LNCAP (cell line): Measurements from ENCODE around the gene EPN1.

Source experiments
- TF ChIP-seq, protein P1 (sequence below): fragments of 450-650 bp; IDR thresholded peaks from 2 replicates; pipeline ENCODE4 v1.5.1; 2017; ENCODE audit warnings: mild to moderate bottlenecking

The EPN1 gene

DNA sequence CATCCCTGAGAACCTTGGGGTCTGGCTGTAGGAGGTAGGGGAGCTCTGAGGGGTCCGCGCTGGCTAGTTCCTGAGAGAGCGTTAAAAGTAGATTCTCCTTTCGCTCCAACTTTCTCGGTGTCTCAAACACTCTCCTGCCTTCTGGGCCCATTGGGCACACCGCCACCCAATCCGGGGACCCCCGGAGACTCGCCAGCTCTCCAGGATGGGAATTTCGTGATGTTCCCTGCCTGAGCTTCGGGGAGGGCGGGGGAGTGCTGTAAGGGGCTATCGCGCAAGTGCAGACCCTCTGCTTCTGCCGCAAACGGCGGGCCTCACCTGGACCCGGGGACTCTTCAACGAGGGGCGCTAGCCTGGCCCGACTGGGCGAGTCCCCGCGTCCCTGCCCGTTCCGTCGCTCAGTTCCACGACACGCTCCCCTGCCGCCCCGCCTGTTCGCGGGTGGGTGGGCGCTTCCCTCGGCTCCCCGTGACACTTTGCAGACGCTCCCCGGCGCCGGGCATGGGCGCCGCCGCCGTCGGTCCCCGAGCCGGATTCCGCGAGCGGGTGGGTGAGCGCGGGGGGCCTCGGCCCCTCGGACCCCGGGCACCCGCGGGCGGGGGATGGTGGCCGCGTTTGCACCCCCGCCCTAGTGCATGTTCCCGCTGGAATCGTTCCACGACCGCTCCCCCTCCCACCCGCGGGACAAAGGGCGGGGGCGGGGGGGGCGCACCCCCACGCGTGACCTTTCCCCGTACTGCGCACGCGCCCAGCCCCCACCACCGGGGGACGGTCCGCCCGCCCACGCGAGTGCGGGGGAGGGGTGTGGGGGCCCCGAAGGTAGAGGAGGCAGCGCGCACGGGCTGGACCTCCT is 27.1 kb upstream of the EPN1 start, which contains the start of gene CCDC106:
Gene CCDC106 (plus strand): TSS at position 481 of the 853 bp plus-strand sequence. CDS start 835 bp downstream, outside the sequence.
- TF ChIP-seq, protein P1, sequence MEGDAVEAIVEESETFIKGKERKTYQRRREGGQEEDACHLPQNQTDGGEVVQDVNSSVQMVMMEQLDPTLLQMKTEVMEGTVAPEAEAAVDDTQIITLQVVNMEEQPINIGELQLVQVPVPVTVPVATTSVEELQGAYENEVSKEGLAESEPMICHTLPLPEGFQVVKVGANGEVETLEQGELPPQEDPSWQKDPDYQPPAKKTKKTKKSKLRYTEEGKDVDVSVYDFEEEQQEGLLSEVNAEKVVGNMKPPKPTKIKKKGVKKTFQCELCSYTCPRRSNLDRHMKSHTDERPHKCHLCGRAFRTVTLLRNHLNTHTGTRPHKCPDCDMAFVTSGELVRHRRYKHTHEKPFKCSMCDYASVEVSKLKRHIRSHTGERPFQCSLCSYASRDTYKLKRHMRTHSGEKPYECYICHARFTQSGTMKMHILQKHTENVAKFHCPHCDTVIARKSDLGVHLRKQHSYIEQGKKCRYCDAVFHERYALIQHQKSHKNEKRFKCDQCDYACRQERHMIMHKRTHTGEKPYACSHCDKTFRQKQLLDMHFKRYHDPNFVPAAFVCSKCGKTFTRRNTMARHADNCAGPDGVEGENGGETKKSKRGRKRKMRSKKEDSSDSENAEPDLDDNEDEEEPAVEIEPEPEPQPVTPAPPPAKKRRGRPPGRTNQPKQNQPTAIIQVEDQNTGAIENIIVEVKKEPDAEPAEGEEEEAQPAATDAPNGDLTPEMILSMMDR: no peak

DNA sequence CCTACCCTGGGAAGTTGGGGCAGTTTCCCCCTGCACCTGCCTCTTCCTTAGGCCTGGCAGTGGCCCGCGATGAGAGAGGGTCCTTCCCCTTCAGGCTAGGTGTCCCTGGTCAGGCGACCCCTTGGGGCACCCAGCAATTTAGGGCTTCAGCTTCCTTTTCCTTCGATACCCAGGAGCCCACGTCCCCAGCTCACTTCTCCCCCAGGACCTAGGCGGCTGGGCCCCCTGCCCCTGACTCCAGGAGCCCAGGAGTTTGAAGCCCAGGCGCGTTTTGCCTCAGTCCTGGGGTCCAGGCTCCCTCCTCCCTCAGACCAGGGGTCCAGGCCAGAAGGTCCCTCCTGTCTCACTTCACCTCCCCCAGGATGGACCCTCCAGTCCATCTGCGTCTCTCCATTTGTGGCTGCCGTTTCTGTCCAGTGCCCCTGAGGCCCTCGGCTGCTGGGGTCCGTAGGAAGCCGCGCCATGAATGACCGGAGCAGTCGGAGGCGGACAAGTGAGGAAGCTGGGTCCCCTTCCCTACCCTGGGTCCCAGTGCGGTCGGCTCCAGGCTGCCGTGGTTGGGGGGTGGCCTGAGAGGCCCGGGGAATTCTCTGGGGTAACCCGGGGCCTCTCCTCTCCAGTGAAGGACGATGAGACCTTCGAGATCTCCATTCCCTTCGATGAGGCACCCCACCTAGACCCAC is 26.3 kb upstream of the EPN1 start:
- TF ChIP-seq, protein P1: no peak

DNA sequence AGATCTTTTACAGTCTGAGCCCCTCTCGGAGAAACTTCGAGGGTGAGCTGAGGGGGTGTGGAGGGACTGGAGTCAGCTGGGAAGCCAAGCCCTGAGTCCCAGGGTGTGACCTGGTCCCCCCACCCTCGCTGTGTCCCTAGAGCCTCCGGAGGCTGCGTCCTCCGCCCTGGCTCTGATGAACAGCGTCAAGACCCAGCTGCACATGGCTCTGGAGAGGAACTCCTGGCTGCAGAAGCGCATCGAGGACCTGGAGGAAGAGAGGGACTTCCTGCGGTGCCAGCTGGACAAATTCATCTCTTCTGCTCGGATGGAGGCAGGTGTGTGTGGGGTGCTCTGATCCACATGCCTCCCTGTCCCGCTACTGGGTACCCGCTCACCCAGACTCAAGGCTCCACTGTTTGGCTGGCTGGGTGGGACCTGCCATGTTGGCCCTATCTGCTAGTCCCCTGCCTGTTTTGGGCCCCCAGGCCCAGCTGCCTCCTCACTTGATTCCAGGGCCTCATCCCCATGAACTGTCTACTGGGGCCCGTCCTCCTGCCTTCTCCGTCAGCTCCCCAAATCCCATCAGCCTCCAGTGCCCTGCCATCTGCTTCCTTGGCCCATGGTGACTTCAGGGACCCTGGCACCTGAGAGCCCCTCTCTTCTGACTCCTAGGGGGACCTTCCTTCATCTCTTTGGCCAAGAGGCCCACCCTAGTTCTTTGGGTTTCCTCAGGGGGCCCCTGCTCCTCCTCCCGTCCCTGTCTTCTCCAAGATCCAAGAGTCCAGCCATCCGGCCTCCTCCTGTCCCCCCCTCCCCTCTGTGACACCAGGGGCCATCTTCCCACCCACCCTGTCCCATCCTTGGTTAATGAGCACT is 25.5 kb upstream of the EPN1 start:
- TF ChIP-seq, protein P1: no peak

- TF ChIP-seq, protein P1: no peak
These were observed 24.9 kb upstream of the EPN1 start for GRCh38 chr19:55650126-55650557.

- TF ChIP-seq, protein P1: no peak
These were observed 24.3 kb upstream of the EPN1 start for GRCh38 chr19:55650602-55651230.

DNA sequence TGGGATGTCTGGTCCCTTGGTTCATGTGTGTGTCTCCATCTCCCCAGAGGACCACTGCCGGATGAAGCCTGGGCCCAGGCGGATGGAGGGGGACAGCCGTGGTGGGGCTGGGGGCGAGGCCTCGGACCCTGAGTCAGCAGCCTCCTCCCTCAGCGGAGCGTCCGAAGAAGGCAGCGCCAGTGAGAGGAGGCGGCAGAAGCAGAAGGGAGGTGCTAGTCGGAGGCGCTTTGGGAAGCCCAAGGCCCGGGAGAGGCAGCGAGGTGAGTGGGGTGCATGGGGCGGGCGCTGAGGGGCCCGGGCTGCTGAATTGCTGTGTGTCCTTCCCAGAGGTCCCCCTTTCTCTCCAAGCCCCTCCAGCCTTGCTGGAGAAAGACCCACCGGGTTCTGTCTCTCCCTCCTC is 23.8 kb upstream of the EPN1 start:
- TF ChIP-seq, protein P1: no peak
